ENCODE measurements around the gene GNG7. TPM values are rescaled to one million over a fixed set of nuclear protein-coding genes. Genes with fewer than 3 reads are reported as not detected.
"Not testable (repeated sequence)": the region's sequence is repeated elsewhere in the genome, so short reads cannot be mapped to it uniquely, and the experiment has no call there.

The GNG7 gene
- total RNA-seq, 1 donor from 2014 or later: 5.1 TPM

DNA sequence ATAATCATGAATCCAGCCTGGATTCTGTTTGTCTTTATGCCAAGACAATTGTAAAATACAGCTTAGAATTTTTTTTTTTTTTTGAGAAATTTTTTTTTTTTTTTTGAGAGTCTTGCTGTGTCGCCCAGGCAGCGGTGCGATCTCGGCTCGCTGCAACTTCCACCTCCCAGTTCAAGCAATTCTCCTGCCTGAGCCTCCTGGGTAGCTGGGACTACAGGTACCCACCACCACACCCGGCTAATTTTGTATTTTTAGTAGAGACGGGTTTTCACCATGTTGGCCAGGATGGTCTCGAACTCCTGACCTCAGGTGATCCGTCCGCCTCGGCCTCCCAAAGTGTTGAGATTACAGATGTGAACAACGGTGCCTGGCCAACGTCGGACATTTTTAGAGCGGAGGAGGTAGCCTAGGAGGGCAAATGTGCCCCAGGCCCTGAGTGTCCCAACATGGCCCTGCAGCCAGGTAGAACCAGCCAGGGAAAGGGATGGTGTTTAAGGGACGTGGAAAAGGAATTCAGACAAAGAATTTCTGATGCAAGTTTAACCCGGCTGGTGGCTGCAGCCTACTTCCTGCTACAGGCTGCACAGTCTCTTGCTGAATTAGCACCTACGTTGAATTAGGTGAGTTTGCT lies 89.8 kb downstream of the GNG7 start:
- Mint-ChIP-seq H3K4me3 (ENCODE audit: unreplicated experiment) (no peak overlapping the region), H3K27ac (ENCODE audit: unreplicated experiment) (no peak overlapping the region), H3K9me3 (ENCODE audit: unreplicated experiment) (no peaks in the 10 kb centered on the region), H3K36me3 (ENCODE audit: unreplicated experiment) (no peaks in the 10 kb centered on the region), H3K27me3 (ENCODE audit: unreplicated experiment) (no peaks in the 10 kb centered on the region), H3K4me1 (ENCODE audit: unreplicated experiment) (peaks cover 37% of the 10 kb centered on the region)
- TF ChIP-seq, protein P1, sequence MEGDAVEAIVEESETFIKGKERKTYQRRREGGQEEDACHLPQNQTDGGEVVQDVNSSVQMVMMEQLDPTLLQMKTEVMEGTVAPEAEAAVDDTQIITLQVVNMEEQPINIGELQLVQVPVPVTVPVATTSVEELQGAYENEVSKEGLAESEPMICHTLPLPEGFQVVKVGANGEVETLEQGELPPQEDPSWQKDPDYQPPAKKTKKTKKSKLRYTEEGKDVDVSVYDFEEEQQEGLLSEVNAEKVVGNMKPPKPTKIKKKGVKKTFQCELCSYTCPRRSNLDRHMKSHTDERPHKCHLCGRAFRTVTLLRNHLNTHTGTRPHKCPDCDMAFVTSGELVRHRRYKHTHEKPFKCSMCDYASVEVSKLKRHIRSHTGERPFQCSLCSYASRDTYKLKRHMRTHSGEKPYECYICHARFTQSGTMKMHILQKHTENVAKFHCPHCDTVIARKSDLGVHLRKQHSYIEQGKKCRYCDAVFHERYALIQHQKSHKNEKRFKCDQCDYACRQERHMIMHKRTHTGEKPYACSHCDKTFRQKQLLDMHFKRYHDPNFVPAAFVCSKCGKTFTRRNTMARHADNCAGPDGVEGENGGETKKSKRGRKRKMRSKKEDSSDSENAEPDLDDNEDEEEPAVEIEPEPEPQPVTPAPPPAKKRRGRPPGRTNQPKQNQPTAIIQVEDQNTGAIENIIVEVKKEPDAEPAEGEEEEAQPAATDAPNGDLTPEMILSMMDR (IDR thresholded peaks at IDR 0.05): no peak
- no peak for DNase-seq (ENCODE audit: extremely low spot score, unreplicated experiment)

DNA sequence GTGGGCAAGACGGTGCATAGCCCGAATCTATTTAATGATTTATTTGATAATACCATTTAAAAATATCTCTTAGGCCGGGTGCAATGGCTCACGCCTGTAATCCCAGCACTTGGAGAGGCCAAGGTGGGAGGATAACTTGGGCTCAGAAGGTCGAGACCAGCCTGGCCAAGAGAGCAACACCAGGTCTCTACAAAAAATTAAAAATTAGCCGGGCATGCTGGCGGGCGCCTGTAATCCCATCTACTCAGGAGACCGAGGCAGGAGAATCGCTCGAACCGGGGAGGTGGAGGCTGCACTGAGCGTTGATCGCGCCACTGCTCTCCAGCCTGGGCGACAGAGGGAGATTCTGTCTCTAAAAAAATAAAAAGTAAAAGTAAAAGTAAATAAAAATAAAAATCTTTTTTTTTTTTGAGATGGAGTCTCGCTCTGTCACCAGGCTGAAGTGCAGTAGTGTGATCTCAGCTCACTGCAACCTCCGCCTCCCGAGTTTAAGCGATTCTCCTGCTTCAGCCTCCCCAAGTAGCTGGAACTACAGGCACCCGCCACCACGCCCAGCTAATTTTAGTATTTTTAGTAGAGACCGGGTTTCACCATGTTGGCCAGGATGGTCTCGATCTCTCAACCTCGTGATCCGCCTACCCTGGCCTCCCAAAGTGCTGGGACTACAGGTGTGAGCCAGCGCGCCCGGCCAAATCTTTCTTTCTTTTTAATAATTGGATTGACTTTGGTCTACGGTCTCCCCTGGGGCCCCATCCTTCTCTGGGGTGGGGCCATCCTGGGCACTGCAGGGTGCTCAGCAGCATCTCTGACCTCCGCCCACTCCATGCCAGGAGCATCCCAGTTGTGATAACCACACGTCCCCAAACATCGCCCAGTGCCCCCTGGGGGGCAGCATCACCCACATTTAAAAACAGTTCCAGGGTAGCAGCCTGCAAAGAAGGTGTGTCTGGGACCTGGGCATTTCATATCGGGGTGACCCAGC lies 90.7 kb downstream of the GNG7 start:
- TF ChIP-seq, protein P1 (IDR thresholded peaks at IDR 0.05): peak; percentile 18
- Mint-ChIP-seq H3K4me1 (ENCODE audit: unreplicated experiment) (peaks cover 35% of the 10 kb centered on the region), H3K27ac (ENCODE audit: unreplicated experiment) (peak overlapping the region; percentile 89), H3K27me3 (ENCODE audit: unreplicated experiment) (no peaks in the 10 kb centered on the region), H3K9me3 (ENCODE audit: unreplicated experiment) (no peaks in the 10 kb centered on the region), H3K36me3 (ENCODE audit: unreplicated experiment) (no peaks in the 10 kb centered on the region), H3K4me3 (ENCODE audit: unreplicated experiment) (peak overlapping the region; percentile 61)
- DNase-seq (ENCODE audit: extremely low spot score, unreplicated experiment): no peak

DNA sequence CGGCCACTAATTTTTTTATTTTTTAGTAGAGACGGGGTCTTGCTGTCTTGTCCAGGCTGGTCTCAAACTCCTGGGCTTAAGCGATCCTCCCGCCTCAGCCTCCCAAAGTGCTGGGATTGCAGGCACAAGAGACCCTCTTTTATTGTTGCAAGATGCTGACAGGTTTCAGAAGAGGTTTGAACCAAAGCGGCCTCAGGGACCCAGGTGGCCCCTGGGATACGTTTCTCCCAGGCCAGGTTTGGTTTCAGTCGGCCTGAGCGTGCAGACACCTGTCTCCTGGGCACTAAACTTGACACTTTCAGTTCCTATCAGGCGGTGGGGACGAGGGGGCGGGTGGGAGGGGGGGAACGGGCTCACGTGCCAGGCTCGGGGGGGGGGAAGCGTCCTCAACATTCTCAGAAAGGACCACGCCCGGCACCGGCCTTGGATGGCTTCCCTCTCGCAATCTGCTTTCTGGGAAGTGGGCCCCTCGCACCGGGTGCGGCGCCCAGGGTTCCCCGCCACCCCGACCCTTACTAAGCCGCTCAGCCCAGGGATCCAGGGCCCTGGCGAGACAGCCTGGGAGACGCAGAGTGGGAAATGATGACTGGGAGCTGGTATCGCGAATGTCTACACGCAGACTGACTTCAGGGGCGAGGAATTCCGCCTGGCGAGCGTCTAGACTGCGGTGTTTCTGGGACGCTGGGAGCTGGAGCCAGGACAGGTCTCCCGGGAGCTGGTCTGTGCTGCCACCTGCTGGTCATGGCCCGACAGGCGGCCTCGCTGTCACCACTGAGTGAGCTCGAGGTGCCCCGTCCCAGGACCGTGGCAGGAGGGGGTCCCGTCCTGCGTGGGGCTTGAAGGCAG lies 91.6 kb downstream of the GNG7 start:
- TF ChIP-seq, protein P1 (IDR thresholded peaks at IDR 0.05): peak; percentile 99
- DNase-seq (ENCODE audit: extremely low spot score, unreplicated experiment): peak; percentile 98
- Mint-ChIP-seq H3K4me3 (ENCODE audit: unreplicated experiment) (peak overlapping the region; percentile 61), H3K27ac (ENCODE audit: unreplicated experiment) (peak overlapping the region; percentile 89), H3K9me3 (ENCODE audit: unreplicated experiment) (no peaks in the 10 kb centered on the region), H3K4me1 (ENCODE audit: unreplicated experiment) (peaks cover 35% of the 10 kb centered on the region), H3K36me3 (ENCODE audit: unreplicated experiment) (no peaks in the 10 kb centered on the region), H3K27me3 (ENCODE audit: unreplicated experiment) (no peaks in the 10 kb centered on the region)

DNA sequence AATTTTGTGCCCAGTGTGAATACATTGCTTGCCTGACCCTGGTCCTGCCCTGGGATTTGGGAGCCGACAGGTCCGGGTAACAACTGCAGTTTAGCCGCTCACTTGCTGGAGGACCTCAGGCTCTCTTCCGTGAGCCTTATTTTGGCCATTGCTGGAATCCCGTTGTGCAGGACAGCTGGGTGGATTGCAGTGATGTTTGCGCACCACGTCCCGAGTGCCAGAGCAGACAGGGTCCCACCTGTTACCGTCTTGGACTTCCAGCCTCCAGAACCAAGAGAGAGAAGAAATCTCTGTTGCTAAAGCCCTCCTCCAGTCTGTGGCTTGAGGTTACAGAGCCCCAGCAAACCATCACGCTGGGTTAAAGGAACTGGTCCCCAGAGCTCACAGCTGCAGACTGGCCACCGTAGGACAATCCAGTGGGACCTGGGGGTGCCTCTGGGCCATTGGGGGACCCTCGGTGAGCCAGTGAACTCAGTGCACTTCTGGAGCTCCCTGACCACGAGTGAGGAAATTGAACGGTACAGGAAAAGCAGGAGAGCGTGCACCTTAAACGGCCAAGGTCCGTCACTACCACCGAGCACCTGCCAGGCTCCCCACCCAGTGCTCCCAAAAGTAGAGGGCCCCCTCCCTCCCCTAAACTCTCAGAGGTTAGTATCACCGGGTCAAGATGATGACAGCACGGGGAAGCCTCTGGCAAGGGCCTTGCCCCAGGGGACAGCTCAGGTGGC lies 92.9 kb downstream of the GNG7 start:
- Mint-ChIP-seq H3K4me3 (ENCODE audit: unreplicated experiment) (no peak overlapping the region), H3K27me3 (ENCODE audit: unreplicated experiment) (no peaks in the 10 kb centered on the region), H3K27ac (ENCODE audit: unreplicated experiment) (peak overlapping the region; percentile 75), H3K4me1 (ENCODE audit: unreplicated experiment) (peaks cover 42% of the 10 kb centered on the region), H3K36me3 (ENCODE audit: unreplicated experiment) (no peaks in the 10 kb centered on the region), H3K9me3 (ENCODE audit: unreplicated experiment) (no peaks in the 10 kb centered on the region)
- TF ChIP-seq, protein P1 (IDR thresholded peaks at IDR 0.05): no peak
- DNase-seq (ENCODE audit: extremely low spot score, unreplicated experiment): no peak

DNA sequence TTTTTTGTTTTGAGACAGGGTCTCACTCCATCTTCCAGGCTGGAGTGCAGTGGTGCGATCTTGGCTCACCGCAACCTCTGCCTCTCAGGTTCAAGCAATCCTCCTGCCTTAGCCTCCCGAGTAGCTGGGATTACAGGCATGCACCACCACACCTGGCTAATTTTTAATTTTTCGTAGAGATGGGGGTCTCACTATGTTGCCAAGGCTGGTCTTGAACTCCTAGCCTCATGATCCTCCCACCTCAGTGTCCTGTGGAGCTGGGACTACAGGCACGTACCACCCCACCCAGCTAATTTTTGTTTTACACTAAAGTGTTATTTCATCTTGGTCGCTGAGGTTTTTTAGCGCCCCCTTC lies 93.5 kb downstream of the GNG7 start:
- H3K27me3 Mint-ChIP-seq (ENCODE audit: unreplicated experiment); H3K4me3 Mint-ChIP-seq (ENCODE audit: unreplicated experiment); DNase-seq (ENCODE audit: extremely low spot score, unreplicated experiment); H3K27ac Mint-ChIP-seq (ENCODE audit: unreplicated experiment); H3K9me3 Mint-ChIP-seq (ENCODE audit: unreplicated experiment); H3K36me3 Mint-ChIP-seq (ENCODE audit: unreplicated experiment): not testable (repeated sequence)
- peaks cover 42% of the 10 kb centered on the region for H3K4me1 Mint-ChIP-seq (ENCODE audit: unreplicated experiment)
